CD4-positive, alpha-beta T cell treated with Interleukin-4 for 4 hours (primary cell): ENCODE measurements around the gene DIP2C.
"Not testable (repeated sequence)": the region's sequence is repeated elsewhere in the genome, so short reads cannot be mapped to it uniquely, and the experiment has no call there.

ENCODE experiments used
- DNase-seq: peaks from one replicate; pipeline ENCODE4 v3.0.0-alpha.2; 2020

The DIP2C gene

GRCh38 chr10:636769-637168 lies 52.7 kb downstream of the DIP2C start:
- DNase-seq: no peak

DNA sequence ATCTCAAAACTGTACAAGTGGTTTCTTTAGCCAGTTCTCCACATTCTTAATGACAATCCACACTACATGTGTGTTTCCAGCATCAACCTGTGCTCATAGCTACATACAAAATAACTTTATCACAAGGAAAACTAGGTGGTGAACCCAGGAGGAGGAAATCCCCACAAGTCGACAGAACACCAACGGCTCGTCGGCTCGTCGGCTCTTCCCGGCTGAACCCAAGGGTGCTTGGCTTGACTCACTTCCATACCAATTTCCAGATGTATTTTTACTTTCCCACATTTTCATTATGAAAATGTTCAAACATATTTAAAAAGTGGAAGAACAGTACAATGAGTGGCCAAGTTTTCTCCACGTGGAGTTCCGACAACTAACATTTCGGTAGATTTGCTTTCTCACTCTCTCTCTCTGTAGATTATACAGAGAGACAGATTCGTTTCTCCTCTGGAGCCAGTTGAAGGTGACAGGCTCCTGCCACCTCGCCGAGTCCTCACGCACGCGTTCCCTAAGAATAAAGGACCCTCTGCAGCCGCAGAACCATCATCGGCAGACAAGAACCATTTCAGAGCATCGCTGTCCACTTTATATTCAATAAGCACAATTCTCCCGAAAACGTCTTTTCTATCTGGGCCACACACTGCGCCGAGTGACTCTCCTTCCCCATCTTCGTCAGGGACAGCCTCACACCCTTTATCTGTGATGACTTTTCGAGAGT lies 53.3 kb downstream of the DIP2C start:
- DNase-seq: no peak

DNA sequence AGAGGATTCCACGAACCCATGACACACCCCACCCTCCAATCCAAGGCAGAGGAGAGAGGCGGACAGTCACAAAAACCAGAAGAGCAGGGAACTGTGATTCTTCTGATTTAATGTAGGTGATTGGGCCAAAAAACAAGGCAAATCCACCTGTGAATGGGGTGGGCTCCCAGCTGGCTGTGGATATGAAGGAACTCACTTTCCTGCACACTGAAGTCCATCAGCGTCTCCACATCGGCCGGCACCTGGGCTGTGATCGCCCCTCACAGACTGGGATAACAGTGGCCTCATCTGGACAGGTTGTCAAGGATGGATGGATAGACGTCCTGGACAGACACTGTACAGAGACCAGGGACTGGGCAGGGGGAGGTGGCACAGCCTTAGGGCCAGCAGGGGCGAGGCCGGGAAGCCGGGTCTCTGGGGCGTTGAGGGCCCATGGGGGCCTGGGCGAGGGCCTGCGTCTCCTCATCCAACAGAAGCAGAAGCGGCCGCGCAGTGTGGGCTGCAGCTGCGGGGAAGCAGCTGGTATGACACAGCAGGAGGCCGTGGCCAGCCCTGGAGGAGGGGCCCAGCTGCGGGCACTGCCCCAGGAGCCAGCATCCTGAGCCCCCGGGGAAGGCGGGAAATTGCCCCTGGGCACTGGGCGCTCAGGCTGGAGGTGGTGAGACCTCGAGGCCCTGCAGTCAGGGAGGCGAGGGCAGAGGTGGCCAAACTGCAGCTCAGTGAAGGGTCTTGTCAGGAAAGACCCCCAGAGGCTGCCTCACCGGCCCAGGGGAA lies 54.2 kb downstream of the DIP2C start:
- DNase-seq: no peak

DNA sequence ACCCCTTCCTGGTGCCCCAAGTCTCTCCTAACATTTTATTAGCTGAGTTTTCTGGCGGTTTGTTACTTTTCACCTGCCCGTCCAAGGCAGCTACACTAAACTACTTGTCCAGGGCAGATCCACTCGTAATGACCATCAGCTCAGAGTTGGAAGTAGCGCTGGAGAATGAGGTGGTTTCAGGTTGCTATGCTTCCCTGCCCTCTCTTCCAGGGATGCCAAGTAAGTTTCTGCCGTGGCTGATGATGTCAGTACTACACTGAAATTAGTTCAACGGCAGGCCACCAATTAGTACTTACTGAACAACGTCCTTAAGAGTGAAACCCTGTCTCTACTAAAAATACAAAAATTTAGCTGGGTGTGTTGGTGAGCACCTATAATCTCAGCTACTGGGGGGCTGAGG lies 55.2 kb downstream of the DIP2C start:
- DNase-seq: no peak

- DNase-seq: no peak
These were observed 55.9 kb downstream of the DIP2C start for GRCh38 chr10:633279-634245.

GRCh38 chr10:632807-633177 lies 56.7 kb downstream of the DIP2C start:
- DNase-seq: not testable (repeated sequence)

GRCh38 chr10:632155-632806 lies 57.2 kb downstream of the DIP2C start:
- not testable (repeated sequence) for DNase-seq

GRCh38 chr10:631266-631665 lies 58.2 kb downstream of the DIP2C start:
- no peak for DNase-seq

DNA sequence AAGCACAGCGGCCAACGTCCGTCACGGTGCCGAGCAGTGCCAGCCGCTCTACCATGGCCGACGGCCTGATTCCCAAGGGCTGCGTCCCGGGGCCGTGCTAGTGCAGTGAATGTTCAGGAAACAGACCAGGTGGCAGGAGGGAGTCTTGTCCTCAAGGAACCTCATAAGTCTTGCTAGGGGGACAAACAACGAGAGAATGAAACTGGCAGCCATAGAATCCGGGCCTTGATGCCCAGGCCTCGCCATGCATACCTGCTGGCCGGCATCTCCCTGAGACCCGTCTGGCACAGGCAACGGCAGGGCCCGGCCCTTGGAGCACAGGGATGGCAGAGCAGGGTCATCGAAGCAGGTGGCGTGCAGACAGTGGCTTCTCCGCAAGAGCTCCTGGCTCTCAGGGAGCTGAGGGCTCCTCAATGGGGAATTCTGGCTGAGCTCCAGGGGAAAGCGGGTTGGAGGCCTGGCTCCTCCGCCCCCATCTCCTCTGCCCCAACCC lies 58.8 kb downstream of the DIP2C start:
- no peak for DNase-seq

- no peak for DNase-seq
These were observed 60.1 kb downstream of the DIP2C start for GRCh38 chr10:629186-629998.

DNA sequence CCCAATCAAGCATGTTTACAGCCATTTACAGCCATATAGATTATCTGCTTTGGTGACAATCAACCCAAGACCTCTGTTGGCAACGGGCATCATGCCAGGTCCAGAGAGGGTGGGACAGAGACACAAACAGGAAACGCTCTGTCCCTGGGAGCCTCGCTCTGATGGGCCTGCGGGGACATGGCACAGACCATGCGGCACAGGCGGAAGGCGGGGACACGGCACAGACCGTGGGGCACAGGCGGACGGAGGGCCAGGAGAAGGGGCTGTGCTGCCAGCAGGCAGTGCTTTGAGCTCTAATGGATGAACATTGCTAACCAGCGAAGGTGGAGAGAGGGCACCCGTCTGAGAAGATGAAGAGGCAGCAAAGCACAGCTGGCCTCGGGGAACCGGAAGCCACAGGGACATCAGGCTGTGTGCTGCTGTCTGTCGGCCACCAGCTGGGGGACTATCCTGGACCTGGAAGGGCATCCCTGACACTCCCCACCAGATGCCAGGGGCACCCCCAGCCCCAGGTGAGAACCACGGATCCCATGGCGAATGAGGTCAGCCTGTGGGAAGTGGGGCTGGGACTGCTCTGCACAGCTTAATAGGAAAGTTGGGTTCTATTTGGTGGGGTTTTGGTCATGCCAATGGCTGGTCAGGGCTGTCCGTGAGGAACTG lies 61.0 kb downstream of the DIP2C start:
- DNase-seq: no peak

DNA sequence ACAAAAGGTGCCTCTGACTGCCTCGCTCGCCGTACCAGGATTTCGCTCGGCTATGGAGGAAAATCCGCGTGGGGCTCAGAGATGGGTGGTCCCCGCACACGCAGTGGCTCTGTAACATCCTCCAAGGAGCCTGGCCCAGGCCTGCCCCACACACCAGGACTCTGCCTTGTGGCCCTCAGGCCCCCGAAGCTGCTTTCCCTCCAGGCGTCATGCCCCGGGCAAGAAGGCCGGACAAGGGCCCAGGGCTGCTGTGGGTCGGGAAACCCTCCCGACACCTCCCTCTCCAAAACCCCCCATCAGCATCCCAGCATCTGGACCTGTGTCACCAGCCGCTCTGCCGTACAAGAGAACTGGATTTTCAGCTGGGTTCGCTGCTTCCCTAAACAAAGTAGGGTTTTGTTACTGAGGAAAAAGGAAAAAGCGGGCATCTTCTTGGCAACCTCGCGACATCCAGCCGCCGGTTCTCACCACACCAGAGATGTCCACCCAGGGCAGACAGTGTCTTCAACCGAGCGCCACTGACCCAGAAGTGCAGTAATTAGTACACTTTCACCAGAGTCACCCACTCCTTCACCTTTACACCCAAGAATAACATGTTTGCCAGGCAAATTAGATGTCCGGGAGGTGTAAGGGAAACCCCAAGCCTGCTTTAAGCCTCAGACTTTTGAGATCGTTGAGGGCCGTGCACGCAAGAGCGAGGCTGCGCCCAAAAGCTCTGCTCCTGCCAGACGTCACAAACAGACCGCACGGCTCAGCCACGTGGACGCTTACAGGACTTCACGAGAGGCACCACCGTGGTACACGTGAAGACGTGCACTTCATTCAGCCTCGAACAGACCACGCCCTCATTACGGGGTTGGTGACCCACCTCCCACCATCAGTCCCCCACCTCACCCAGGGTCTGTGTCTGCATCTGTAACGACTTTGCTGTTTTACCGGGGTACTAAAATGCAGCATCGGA lies 62.2 kb downstream of the DIP2C start:
- no peak for DNase-seq

DNA sequence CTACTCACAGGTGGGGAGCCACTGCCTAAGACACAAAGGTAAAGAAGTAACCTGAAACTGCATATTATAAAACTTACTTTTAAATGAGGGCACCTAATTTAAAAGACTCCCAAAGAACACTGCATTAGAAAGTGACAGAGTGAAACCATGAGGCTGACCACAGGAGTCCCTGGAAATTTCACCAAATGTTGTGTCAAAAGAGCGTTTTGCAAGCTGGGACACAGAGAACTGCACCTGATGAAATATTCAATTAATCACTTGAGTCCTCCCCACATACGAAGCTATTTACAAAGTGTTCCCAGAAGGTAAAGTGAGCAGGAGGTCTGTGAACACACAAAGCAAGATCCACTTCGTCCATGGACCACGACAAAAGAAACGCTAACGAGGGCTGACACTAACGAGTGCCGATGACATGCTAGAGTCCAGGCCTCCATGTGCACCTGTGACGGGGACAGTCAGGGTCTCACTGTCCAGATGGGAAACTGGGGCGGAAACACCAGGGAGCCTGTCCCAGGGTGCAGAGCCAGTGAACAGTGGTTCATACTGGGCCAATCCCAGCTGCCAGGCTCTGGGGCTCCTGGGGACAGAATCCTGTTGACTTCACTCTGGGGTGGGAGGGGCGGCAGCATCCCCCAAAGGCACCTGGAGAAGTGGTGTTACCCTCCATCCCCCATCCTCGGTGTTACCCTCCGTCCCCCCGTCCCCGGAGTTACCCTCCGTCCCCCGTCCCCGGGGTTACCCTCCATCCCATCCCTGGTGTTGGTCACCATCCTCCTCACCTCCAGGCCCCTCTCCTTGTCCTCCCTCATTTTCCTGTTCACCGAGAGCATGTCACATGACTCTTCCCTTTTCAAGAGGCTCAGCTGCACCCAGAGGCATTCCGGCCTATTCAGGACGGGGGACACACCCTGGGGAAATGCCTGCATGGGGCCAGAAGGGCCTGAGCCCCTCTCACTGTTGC lies 63.4 kb downstream of the DIP2C start:
- DNase-seq: no peak

DNA sequence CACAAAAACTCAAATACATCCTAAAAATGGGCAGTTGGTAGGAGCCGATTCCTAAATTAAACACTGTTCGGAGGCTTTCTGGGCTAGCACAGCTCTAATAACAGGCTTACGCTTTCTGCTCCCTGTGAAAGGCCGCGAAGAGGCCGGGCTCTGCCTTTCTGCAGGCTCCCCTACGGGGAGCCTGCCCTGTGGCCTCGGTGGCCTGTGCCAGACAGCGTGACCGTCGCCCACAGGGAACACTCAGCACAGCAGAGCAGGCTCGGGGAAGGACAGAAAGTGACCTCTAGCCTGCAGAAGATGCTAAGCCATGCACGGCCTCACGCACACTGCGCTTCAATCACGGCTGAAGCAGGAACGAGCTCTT lies 64.2 kb downstream of the DIP2C start:
- no peak for DNase-seq

GRCh38 chr10:624605-625332 lies 64.7 kb downstream of the DIP2C start:
- no peak for DNase-seq

GRCh38 chr10:624312-624604 lies 65.2 kb downstream of the DIP2C start:
- DNase-seq: no peak

GRCh38 chr10:623477-624311 lies 65.8 kb downstream of the DIP2C start:
- DNase-seq: no peak
